B cell (primary cell): ENCODE data around the gene VSIG10L. TPM values are rescaled to one million over a fixed set of nuclear protein-coding genes. Genes with fewer than 3 reads are reported as not detected.

Experiments
- ATAC-seq: fragments of 200-7000 bp; cut with Tn5 transposase; one replicate; pipeline ENCODE4 v1.10.0; 2021; ENCODE audit warnings: low read depth, mild to moderate bottlenecking, moderate number of reproducible peaks, moderate library complexity
- CTCF ChIA-PET: fragments of 350-600 bp; sonication (Branson Sonifier 250); formaldehyde crosslinking; loops from one replicate; lab custom pipeline; 2021; ENCODE audit warnings: antibody characterized with exemption, inconsistent platforms; lab: Charles Lee
- POLR2A ChIA-PET: fragments of 350-600 bp; sonication (Branson Sonifier 250); formaldehyde crosslinking; loops from one replicate; lab custom pipeline; 2021; ENCODE audit warnings: antibody characterized with exemption; lab: Charles Lee
- DNase-seq: peaks from one replicate; pipeline ENCODE4 v3.0.0; 2013
- H2AFZ ChIP-seq: 2 replicates; pipeline ENCODE4 v1.6.1; 2012; ENCODE audit warnings: mild to moderate bottlenecking, low read depth, low read length; ENCODE audit not compliant: insufficient read depth, poor library complexity, severe bottlenecking
- H3K27ac ChIP-seq, 2 donors: 1 replicate in 1 of 2; 2 replicates in 1 of 2; pipeline ENCODE4 v1.5.1; 2012 to 2013; ENCODE audit warnings: low read length in 2 of 2, mild to moderate bottlenecking in 2 of 2, moderate library complexity in 1 of 2
- H3K27me3 ChIP-seq, 4 experiments: fragments of 200-600 bp in 1 of 4; sonication (generic) in 1 of 4; replicated peaks in 1 of 4; 1 replicate in 2 of 4; 2 replicates in 2 of 4; pipeline versions ENCODE4 v1.6.1 to v1.7.0; 2013 to 2016; ENCODE audit warnings: low read length in 3 of 4, mild to moderate bottlenecking in 2 of 4, mixed read lengths in 1 of 4, moderate library complexity in 1 of 4; ENCODE audit not compliant: insufficient read depth in 4 of 4, control insufficient read depth in 3 of 4; ENCODE audit errors: control extremely low read depth in 1 of 4
- H3K36me3 ChIP-seq, 2 experiments: replicated peaks in 1 of 2; 1 replicate in 1 of 2; 2 replicates in 1 of 2; pipeline versions ENCODE4 v1.6.1 to v1.7.1; 2013; ENCODE audit warnings: low read length in 1 of 2; ENCODE audit not compliant: insufficient read depth in 2 of 2, control insufficient read depth in 1 of 2; ENCODE audit errors: control extremely low read depth in 1 of 2, extremely low read depth in 1 of 2
- H3K4me1 ChIP-seq, 2 donors: fragments of 200-600 bp in 1 of 2; sonication (generic) in 1 of 2; 1 replicate in 1 of 2; 2 replicates in 1 of 2; pipeline versions ENCODE4 v1.5.1 to v1.6.1; 2013 to 2017; ENCODE audit warnings: low read length in 2 of 2; ENCODE audit not compliant: control insufficient read depth in 2 of 2, insufficient read depth in 2 of 2
- H3K4me2 ChIP-seq: replicated peaks from 2 replicates; pipeline ENCODE3; 2012; ENCODE audit warnings: mild to moderate bottlenecking, low read depth, low read length; ENCODE audit not compliant: poor library complexity, severe bottlenecking
- H3K4me3 ChIP-seq, 5 experiments: fragments of 200-600 bp in 1 of 5; sonication (generic) in 1 of 5; 1 replicate in 3 of 5; 2 replicates in 2 of 5; pipeline versions ENCODE4 v1.5.1 to v1.7.0; 2011 to 2016; ENCODE audit warnings: low read length in 4 of 5, mild to moderate bottlenecking in 4 of 5, low read depth in 2 of 5, control low read depth in 1 of 5, moderate library complexity in 1 of 5; ENCODE audit not compliant: insufficient read depth in 1 of 5; ENCODE audit errors: control extremely low read depth in 1 of 5, extremely low read depth in 1 of 5
- H3K79me2 ChIP-seq: fragments of 200-600 bp; sonication (generic); one replicate; pipeline ENCODE4 v1.6.0; 2016; ENCODE audit warnings: low read length; ENCODE audit not compliant: control insufficient read depth, insufficient read depth
- H3K9ac ChIP-seq: fragments of 200-600 bp; sonication (generic); 2 replicates; pipeline ENCODE4 v1.6.1; 2017; ENCODE audit warnings: mild to moderate bottlenecking, low read length, moderate library complexity
- H3K9me3 ChIP-seq, 3 donors: one replicate each; pipeline versions ENCODE4 v1.6.1 to v1.7.1; 2013; ENCODE audit warnings: low read length in 2 of 3; ENCODE audit not compliant: control insufficient read depth in 2 of 3, insufficient read depth in 1 of 3; ENCODE audit errors: control extremely low read depth in 1 of 3
- H4K20me1 ChIP-seq: 2 replicates; pipeline ENCODE4 v1.6.0; 2012; ENCODE audit warnings: mild to moderate bottlenecking, low read length; ENCODE audit not compliant: insufficient read depth, control insufficient read depth, poor library complexity, severe bottlenecking
- H3K27ac Mint-ChIP-seq: one replicate; pipeline ENCODE4 v1.8.0; 2021; ENCODE audit warnings: mixed read lengths
- H3K27me3 Mint-ChIP-seq: one replicate; pipeline ENCODE4 v1.8.0; 2021; ENCODE audit warnings: mixed read lengths
- H3K4me1 Mint-ChIP-seq: one replicate; pipeline ENCODE4 v1.8.0; 2021; ENCODE audit warnings: mixed read lengths
- H3K4me3 Mint-ChIP-seq: one replicate; pipeline ENCODE4 v1.8.0; 2021; ENCODE audit warnings: mixed read lengths
- H3K9me3 Mint-ChIP-seq: one replicate; pipeline ENCODE4 v1.8.0; 2022; ENCODE audit warnings: mixed read lengths; ENCODE audit not compliant: insufficient read depth
- CTCF ChIP-seq: fragments of 200-600 bp; IDR thresholded peaks from one replicate; pipeline ENCODE4 v1.8.0; 2022; ENCODE audit warnings: antibody characterized with exemption, mild to moderate bottlenecking
- EZH2 ChIP-seq: IDR thresholded peaks from 2 replicates; pipeline ENCODE4 v1.6.1; 2012; ENCODE audit warnings: borderline replicate concordance, low read depth, mild to moderate bottlenecking, moderate library complexity, low read length; ENCODE audit not compliant: insufficient read depth, poor library complexity, severe bottlenecking
- WGBS: methylation state at CpG from one replicate; pipeline ENCODE4 v1.1.5; 2013; ENCODE audit warnings: missing lambda C conversion rate; ENCODE audit not compliant: insufficient coverage; 5-methylcytosine and 5-hydroxymethylcytosine counted together
- intact Hi-C: fragments of 100-400 bp; cut with micrococcal nuclease; formaldehyde crosslinking; loops from one replicate; pipeline ENCODE4 v1.10.0; 2022
- polyA plus RNA-seq: library from polyadenylated mRNA; depleted of rRNA; stranded (reverse); fragments of >200 nt; gene quantifications from 2 replicates; pipeline ENCODE4 v1.2.3, GENCODE V29; 2012
- total RNA-seq, 2 donors: library from RNA; stranded (reverse); fragments of 120-200 nt in 1 of 2; gene quantifications; 1 replicate in 1 of 2; 2 replicates in 1 of 2; pipeline versions ENCODE4 v1.2.3 to v1.2.4, GENCODE V29; 2013 to 2022

VSIG10L gene
- total and polyA plus RNA-seq, 2 donors (not counting 1 experiment from before 2014, with no cell fraction given) = 1.3 to 1.7 TPM

GRCh38 chr19:51326216-51327065 is 15.5 kb downstream of the VSIG10L start:
- ChIA-PET CTCF (no interaction called here), POLR2A (no interaction called here)
- no peak overlapping the region for H3K27ac Mint-ChIP-seq
- Histone ChIP-seq H4K20me1 (no peaks in the 10 kb centered on the region), H3K9me3 (peaks cover 0 to 26% (median 3%) of the 10 kb centered on the region in 3 donors), H3K27me3 (peaks cover 0 to 59% (median 29%) of the 10 kb centered on the region in 4 experiments), H2AFZ (peak overlapping the region; percentile 23), H3K36me3 (no peaks in the 10 kb centered on the region), H3K4me2 (peak overlapping the region; percentile 69), H3K4me1 (peaks cover 12 to 20% of the 10 kb centered on the region in 2 donors), H3K9ac (no peak overlapping the region), H3K79me2 (no peaks in the 10 kb centered on the region), H3K27ac (no peak overlapping the region), H3K4me3 (no peak overlapping the region)
- peak overlapping the region; percentile 23 for H3K4me3 Mint-ChIP-seq
- peaks cover 11% of the 10 kb centered on the region for H3K4me1 Mint-ChIP-seq
- peaks cover 2% of the 10 kb centered on the region for H3K9me3 Mint-ChIP-seq
- intact Hi-C loops = no loop called here
- no peak for ATAC-seq
- 15% methylated on average over 29 of the region's 36 CpGs for WGBS
- peaks cover 68% of the 10 kb centered on the region for H3K27me3 Mint-ChIP-seq
- TF ChIP-seq CTCF (no peak), EZH2 (no peak)
- DNase-seq = no peak
